Activated CD8-positive, alpha-beta memory T cell treated with anti-CD3 and anti-CD28 coated beads, Interleukin-2, amount 50 U/mL, for 24 hours (primary cell): ENCODE results near the gene ENDOU.
"Not testable (repeated sequence)": the region's sequence is repeated elsewhere in the genome, so short reads cannot be mapped to it uniquely, and the experiment has no call there.

Experiments used
- DNase-seq: peaks from one replicate; pipeline ENCODE4 v3.0.0-alpha.2; 2020; ENCODE audit errors: extremely low read depth

ENDOU gene

DNA sequence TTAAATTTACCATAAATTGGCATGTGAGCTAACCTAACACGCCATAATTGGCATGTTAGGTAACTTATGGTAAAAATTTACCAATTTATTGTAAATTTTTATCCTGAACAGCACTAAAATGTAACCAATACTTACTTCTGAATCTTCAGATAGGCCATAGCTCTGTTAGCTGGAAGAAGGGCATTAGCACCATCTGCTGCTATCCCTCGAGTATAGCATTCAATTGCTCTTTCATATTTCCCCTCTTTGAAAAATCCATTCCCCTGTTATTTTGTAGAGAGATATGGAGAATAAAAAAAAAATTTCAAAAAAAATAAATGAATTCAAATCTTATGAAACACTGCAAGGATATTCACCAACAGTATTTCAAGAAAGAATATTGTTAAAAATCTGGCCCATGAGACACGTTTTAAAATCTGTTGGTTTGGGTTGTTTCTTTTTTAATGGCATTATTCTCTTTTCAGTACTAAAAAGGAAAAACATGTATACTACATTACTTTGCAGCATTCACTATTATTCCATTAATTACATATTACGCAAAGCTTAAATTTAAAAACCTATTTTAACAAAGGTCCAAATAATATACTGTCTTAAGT lies 38.5 kb downstream of the ENDOU start:
- no peak for DNase-seq

DNA sequence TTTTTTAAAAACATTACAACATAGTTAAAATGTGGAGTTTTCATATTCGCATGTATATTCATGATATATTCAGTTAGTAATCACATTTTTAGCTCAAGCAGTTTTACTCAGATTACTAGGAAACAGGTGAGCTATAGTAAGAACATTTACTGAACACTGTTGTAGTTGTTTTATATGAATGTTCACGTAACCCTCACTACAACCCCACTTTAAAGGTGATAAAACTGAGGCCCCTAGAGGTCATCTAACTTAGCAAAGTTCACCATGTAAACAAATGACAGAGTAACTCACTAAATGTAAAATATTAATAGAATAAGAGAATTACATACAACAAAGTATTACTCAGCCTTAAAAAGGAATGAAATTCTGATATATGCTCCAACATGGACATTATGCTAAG lies 45.5 kb downstream of the ENDOU start:
- DNase-seq: no peak

DNA sequence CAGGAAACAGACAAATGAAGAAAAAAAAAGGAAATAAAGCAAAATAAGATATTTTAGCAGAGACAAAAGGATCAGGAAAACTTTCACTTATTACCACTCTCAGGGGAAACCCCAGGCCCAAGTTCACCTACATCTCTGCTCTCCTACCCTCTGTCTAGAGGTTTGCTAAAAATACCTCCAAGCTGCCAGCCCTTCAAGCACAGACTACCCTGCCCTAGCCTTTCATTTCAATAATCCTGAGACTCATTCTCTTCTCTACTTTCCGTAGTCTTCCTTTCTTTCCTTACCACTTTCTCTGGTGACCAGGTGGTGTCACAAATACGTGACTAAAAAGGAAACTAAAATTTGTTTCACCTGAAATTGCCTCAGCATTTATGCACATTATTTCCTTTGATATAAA lies 53.2 kb downstream of the ENDOU start:
- DNase-seq: no peak

DNA sequence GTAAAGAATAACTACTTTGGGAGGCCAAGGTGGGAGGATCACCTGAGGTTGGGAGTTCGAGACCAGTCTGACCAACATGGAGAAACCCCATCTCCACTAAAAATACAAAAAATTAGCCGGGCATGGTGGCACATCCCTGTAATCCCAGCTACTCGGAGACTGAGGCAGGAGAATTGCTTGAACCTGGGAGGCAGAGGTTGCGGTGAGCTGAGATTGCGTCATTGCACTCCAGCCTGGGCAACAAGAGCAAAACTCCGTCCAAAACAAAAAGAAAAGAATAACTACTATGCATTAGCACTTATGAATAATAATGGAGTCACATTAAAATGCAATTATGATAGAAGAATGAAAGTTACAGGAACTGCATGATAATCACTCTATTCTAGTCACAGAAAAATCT lies 57.4 kb downstream of the ENDOU start:
- not testable (repeated sequence) for DNase-seq
